ENCODE data around the gene SDSL.

The SDSL gene

DNA sequence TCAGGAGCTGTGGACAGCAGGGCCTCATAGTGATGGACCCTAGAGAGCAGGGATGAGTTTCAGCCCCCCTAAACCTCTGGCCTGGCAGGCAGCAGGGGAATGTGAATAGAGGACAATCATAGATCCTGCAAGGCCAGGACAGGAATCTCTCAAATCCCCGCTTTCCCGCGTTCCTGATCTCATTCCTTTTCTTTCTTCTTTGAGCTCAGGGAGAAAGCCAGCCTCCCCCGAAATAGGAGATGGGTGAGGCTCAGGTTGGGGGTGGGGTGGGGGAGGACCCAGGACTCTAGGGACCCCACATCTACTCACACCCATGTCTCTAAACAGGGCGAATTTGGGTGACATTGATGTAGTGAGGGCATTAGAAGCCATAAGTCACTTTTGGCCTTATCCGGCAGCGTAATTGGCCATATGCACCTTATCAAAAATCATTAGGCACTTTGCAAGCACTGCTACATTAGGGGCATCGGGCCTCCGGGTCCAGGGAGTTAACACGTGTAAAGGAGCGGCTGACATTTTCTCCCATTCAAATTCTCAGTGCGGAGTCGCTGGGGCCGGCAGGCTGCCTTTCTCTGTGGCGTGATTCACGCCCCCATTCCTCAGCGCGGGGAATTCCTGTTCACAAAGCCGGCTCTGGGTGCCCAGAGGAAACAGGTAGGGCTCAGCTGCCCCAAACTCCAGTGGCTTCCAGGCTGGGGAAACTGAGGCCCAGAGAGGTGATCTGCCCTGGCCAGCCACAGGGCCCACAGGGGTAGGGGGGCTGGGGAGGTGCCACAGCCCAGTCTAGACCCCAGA lies 48.0 kb downstream of the SDSL start:
- DNase-seq = no peak

DNA sequence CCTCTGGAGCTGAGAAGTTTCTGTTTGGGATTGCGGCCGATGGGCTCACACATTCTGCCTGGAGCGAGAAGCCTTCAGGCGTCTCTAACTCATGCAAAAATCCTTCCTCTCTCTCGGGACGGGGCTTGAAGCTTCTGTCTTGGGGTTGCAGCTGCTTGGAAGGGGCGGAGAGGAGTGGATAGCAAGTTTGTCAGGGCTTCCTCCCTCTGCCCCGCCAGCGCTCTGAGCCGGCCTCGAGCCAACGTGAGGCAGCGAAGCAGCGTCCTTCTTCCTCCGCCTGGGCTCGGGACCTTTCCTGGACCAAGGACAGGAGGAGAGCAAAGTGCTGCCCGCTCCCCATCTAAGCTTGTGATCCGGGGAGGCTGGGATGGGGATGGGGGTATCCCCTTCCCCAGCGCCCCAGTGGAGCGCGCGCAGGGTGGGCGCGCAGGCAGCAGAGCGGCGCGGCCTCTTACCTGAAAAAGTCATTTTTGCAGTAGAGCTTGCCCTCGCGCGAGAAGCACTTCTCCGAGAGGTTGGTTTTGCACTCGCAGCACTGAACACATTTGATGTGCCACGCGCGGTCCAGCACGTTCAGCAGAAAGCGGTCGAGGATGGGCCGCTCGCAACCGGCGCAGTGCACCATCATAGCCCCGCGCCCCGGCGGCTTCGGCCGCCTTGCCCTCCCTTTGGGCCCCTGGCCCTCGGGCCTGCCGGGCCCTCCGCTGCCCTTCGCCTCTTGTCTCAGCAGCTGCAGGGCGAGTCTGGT lies 48.9 kb downstream of the SDSL start:
- DNase-seq = no peak

DNA sequence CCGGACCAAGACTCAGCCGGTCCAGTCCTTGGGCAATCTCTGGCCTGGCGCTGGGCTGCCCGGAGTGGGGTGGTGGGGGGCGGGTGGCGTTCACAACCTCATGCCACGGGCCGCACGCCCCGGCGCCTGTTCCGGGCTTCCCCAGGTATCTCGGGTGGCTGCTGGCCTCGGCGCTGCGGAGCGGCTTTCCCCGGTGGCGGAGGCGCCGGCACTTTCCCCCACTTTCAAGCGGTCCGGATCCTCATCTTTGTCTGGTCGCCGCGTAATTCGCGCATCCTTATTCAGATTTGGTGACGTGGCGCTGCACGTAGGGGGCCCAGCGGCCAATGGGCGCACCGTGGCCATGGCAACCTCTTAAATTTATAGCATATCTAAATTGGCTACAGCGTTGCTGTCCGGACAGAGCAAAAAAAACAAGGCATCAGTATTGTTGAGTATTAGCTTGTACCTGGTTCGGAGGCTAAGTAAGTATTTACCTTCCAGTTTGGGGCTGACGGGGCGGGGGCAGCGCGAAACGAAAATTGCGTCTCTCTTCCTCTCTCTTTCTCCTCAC lies 49.5 kb downstream of the SDSL start, which contains the start of gene LHX5:
LHX5 (minus strand) TSS at position 253 of the 553 bp plus-strand sequence. CDS start 373 bp downstream, outside the sequence.
- DNase-seq = no peak

DNA sequence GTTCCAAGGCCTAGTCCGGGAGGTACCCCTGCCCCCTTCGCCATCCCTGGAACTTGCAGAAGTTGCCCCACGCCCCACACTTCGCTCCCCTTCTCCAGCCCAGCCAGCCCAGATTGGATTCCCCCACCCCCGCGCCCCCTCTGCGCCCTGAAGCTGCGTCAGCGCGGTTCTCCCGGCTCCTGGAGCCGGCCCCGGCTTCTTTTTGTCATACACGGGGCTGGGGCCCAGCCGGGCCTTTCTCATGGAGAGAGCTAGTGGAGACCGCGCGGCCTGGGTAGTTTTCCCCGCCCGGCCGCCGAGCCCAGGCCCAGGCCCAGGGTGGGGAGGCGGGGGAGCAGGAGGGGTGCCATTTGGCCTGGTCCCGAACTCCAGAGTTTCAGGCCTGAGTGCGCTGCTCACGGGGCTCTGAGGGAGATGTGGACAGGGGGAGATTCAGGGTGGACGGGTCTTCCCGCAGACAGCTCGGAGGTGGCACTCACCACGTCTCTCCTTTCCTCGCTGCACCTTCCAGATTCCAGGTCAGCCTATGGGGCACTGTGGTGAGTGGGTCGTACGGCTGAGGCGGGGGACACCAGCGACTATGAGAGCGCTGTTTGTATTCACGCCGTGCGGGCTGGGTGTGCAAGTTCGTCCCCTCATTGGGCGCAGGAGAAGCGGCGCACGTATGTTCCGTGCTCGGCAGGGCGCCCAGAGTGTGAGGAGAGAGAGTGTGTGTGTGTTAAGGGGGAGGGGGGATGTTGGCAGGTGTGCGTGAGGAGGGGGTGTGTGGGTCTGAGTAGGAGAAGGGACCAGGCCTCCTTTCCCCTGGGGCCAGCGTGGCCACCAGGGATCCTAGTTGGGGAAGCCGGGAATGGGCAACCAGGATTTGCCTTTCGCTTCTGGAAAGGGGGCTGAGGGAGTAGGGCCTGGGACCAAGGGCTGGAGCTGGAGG lies 50.3 kb downstream of the SDSL start:
- no peak for DNase-seq

DNA sequence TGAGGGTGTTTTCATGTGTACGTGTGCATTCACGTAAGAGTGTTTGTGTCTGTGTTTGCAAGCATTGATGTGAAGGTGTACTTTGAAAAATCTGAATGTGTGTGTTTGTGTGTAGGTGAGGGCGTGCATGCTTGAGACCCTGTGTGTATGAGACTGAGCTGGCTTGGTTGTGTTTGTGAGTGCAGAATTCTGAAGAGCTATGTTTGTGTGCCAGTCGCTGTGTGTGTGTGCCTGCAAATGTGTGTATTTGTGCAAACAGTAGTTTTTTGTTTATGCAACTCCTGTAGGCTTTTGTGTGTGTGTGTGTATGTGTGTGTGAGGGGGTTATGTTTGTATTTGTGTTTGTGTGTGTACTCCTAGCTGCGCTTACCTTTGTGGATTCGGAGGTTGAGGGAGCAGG lies 51.2 kb downstream of the SDSL start:
- DNase-seq = no peak

DNA sequence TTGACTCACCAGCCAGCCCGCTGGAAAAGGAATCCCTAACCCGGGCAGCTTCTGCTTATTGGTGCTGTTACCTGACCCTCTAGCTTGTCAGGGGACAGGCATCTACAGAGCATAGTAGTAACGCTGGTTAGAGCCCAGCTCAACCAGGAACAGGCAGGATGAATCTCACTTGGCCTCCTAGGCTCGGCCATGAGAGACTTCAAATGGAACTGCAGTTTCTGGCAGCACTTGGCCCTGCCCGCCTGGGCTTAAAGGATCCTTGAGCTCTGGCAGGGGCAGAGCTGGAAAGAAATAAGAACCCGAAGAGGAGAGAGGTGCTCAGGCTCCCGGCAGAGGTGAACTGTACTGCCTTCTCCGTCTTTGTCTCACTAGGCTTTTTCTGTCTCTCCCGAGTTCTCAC lies 51.8 kb downstream of the SDSL start:
- DNase-seq = no peak

DNA sequence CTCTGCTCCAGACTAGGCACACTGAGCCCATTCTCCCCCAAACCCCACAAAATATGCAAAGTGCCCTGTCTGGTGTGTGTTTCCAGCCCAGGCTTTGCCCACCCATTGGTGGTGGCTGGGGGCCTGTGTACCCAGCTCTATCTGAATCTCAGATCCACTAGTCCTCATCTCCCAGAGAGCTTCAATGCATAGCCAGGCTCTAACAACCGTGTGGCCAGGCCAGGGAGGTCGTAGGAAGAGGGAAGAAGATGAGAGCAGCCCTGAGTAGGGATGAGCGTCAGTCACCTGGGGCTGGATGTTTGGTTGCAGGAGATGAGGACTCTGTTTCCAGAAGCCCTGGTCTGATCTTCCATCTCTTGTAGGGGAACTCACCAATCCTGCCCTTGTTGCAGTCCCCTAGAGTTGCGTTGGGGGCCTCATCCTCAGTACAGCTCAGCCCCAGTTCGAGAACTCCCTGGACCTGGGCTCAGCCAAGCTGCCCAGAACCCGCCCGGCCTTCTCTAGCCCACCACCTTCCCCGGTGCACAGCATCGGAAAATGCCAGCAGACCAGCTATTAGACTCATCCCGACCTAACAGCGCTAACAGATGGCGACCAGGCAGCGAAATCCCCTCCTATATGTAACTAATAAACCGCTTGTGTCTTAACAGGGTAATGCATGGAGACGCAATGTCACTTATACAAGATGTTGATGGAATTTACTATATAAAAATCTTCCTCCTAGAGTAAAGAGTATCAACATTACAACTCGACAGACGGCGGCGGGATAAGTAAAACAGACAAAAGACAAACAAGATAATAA lies 52.7 kb downstream of the SDSL start:
- no peak for DNase-seq

DNA sequence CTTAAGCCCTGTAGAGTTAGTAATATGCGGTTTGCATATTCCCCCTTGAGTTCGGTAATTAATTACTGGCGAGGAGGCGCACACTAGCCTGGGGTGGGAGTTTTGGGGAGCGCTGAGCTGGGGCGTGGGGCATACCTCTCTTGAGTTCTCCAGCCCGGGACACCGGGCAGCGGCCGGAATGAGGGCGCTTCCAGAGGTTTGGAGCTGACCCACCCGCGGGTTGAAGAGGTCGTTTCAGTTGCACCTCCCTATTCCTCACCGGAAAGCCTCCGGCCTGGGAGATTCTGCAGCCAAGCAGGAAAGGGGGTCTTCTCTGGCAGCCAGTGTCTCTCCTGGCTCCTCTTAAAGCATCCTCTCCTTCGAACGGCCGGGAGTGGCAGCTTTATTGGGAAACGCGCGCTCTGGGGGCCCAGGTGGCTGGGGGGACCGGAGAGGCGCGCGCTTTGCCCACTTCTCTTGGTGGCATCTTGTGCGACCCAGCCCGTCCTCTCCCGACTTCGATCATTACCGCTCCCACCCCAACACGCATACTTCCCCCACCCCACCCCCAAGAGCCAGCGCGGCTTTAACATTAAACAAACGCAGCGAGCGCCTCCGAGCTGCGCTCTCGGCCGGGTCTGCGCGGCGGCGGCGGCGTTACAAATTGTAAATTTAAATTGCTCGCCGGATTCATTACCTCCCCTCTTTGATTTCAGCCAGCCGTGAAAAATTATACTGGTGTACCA lies 53.4 kb downstream of the SDSL start:
- no peak for DNase-seq

DNA sequence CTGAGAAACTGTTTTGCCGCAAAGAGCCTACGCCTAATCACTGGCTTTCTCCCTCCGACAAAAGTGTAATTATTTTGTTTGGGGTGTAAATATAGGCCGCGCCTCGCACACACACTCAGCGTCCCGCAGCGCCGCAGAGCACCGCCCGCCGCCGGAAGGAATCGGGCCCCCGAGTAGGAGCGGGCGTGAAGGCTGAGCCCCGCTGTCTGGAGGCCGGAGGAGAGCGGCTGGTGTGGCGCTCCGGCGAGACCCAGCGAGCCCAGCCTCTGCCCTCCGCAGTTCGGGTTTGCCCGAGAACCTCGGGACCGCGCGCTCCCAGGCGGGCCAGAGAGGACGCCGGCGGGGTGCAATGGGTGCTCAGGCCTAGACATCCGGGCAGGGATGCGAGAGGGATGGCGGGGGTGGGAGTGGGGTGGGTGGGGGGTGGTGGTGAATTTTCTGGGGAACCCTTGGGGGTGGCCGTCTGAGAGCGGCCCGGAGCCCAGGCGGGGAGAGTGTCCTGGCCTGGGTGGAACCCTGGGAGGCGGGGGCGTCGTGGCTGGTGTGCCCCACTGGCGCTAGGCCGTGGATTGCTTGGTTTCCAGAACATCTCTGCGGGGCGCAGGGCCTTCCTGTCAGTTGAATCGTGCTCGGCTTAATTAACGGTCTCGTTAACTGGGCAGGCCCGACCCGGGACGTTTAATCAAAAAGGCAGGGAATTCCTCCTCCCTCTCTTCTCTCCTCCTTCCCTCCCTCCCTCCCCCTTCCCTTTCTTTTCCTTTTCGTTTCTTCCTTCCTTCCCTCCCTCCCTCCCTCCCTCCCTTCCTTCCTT lies 54.2 kb downstream of the SDSL start:
- no peak for DNase-seq

DNA sequence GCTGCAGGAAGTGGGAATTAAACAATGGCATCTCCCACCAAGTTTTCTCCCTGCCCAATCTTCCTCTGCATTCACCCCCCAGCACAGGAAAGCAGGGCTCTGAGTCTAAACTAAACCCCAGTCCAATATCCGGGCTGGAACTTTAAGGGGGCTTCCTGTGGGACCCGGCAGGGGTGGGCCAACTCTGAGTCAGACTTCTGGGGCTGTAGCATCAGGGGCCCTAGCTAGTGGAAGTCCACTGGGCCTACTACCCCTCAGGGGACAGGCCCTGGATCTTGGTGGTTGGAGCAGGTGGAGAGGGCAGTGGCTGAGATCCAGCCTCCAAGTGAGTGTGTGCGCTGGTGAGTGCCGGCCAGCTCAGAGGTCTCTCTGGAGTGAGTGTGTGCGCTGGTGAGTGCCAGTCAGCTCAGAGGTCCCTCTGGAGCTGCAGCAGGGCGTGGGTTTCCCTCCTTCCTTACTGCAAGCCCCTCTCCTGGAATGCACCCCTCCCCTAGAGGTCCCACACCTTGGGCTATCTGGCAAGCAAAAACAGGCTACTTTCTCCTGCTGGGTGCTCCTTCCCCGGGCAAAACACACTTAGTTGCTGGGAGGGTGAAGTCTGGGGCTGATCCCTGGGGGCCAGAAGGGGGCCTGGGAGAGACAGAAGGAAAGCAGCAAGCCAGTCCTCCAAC lies 55.1 kb downstream of the SDSL start:
- no peak for DNase-seq

DNA sequence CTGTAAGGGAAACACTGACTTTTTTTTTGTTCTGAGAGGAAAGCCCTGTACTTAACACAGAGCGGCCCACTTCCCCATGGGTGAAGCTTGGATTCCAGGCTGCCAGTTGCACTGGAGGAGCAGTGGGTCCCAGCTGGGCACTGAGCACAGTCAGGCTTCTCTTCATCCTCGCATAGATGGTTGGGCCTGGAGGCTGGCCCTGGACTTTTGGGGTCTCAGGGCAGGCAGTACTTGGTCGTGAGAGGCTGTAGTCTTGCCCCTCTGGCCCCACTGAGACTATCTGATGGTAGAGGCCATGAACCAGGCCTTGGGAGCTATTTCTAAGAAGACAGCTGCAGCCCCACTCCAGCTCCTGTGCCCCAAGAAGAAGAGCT lies 55.6 kb downstream of the SDSL start:
- DNase-seq = no peak

DNA sequence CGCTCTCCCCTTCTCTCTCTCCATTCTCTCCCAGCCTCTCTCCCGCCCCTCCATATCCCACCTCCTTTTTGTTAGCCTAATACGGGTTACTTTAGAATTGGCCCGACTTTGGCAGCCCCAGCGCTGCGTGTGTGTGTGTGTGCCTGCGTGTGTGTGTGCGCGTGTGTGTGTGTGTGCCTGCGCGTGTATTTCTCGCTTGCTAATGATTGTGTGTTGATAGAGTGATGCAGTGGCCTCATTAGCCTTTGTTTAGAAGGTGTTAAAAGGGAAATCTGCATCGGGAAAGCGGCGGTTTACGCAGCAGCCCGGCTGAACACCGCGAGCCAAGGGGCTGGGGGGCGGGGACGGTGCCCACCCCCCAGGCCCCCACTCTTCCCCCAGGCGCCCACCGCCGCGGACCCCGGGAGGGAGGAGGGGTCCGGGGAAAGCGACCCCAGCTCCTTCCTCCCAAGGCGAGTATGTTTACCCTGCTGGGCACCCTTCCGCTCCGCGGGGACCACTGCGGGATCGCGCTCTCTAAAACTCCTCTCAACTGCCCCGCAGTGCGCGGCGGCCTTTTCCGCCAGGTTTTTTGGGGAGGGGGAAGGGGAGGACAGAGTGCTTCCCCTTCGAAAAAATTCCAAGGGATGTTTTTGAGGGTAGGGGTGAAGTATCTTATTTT lies 56.3 kb downstream of the SDSL start:
- DNase-seq = no peak

DNA sequence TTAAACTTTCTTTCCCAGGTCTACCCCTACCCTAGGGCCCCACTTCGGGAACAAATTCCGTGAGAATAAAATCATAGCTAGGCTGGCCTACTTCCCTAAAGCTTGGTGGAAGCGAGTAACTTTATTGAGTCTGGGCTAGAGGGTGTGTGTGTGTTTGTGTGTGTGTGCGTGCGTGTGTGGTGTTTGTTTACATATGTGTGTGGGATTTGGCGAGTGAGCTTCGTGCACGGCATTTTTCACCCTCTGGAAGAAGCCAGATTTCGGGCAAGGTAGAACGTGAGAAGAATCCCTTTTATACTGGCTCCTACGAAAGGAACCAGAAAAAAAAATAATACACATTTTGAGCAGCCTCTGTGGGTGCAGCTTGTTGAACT lies 57.0 kb downstream of the SDSL start:
- DNase-seq = no peak

DNA sequence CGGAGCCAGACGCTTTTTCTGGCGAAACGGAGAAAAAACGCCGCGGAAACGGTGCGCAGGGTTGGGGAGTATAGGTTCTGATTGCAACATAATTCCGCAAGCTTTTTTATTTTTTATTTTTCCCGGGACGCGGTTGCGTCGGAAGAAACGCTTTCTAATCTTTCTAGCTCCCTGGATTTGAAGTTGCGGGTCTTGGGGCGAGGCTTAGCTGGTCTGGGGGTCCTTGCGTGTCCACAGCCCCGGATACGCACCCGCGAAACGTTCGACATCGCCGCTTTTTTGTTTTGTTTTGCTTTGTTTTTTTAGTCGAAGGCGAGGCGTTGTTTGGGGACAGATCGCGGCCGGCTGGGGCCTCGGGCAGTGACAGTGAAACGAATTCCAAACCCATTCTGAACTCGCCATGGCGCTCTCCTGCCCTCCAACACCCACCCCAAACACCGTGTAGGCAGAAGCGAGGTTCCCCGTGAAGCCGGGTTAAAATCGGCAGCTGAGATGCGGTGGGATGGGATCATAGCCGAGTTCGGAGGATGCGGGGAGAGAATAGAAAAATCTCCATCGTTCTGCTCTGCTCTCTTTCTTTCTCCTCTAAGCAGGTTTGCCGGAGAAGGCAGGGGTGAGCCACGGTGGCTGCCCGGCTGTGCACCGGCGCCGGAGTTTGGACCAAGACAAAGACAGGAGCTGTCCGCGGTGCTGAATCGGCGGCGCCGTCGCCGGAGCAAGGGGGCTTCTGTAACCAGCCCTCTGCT lies 57.6 kb downstream of the SDSL start:
- no peak for DNase-seq

DNA sequence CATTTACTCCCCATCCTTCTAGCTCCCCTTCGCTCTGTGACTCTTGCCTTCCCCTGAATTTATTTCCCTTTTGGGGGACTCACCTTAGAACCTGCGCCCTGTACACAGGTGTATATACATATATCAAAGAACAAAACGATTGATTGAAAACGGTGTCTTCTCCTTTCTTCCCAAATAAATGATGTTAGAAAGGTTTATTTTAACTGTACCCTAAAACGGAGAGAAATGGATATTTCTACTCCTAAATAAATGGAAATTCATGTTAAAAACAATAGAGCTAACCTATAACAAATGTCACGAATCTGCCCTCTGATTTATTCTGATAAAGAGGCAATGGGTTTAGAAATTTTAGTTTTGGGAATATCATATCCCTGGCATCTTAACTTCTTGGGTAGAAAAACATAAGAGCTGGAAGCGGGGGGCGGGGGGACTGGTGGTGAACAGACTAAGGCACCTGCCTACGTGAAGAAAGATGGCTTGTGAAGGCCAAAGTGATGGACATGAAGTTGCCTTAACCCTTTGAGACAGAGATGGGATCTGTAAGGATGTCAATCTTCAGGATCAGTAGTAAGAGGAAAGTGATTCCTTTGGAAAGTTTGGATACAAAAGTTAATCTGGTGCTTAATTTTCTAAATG lies 58.3 kb downstream of the SDSL start:
- DNase-seq = no peak

DNA sequence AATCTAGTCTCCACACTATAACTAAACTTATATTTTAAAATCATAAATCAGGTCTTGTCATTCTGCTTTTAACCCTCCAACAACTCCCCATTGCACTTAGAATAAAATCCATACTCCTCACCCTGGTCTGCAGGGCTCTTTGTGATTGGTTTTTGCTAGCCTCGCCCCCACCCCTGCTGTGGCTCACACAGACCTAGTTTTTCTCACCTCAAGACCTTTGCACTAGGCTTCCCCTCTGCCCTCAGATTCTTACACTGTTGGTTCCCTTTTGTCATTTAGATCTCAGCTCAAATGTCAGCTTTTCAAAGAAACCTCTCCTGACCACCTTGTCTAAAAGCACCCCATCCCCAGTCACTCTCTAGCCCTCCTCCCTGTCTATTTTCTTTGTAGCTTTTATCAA lies 60.2 kb downstream of the SDSL start:
- DNase-seq = no peak

DNA sequence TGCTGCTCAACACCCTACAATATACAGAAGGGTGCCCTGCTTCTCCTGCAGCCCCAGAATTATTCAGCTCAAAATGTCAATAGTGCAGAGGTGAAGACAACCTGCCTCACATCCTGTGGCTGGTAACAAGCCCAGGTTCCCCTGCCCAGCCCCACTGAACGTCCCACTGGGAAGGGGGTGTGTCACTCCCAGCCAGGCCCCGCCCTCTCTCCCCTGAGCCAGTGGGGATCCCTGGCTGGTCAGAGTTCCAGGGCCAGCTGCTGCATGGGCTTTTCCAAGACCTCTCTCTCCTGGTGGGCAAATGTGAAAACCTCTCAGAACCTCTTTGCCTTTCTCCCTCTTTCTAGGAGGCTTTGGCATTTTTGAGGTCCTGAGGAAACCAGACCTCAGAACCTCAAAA lies 63.1 kb downstream of the SDSL start:
- no peak for DNase-seq

DNA sequence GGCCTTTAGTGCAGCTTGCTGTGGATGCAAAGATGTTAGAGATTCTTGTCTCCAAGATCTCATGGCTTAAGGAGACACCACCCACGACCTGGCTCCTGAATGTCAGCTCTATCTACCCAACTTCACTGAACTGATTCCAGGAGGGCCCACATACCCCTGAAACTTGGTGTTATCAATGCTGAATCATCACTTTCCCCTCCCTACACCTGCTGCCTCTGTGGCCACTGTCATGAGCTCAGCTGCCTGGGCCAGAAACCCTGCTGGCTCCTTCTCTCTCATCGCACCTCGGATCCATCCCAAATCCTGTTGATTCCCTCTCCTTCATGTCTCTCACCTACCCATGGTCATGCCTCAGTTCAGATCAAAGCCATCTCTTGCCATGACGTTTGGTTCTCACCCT lies 64.5 kb downstream of the SDSL start:
- DNase-seq = no peak
